Neuron (in vitro differentiated cells): ENCODE data around the gene ZDHHC14.

Experiments
- H2AFZ ChIP-seq: one replicate; pipeline ENCODE4 v1.6.1; 2013; ENCODE audit warnings: low read depth, mild to moderate bottlenecking, inconsistent platforms, low read length, moderate library complexity
- H3K27me3 ChIP-seq: one replicate; pipeline ENCODE4 v1.6.1; 2013; ENCODE audit warnings: low read length; ENCODE audit not compliant: insufficient read depth
- H3K36me3 ChIP-seq: one replicate; pipeline ENCODE4 v1.6.1; 2013; ENCODE audit warnings: low read length; ENCODE audit not compliant: insufficient read depth
- H3K4me1 ChIP-seq: one replicate; pipeline ENCODE4 v1.6.1; 2013; ENCODE audit warnings: low read length; ENCODE audit not compliant: insufficient read depth
- H3K4me3 ChIP-seq: 2 replicates; pipeline ENCODE4 v1.5.1; 2013; ENCODE audit warnings: mild to moderate bottlenecking, low read length, moderate library complexity
- H3K9me3 ChIP-seq: one replicate; pipeline ENCODE4 v1.6.1; 2013; ENCODE audit warnings: low read length

ZDHHC14 gene

DNA sequence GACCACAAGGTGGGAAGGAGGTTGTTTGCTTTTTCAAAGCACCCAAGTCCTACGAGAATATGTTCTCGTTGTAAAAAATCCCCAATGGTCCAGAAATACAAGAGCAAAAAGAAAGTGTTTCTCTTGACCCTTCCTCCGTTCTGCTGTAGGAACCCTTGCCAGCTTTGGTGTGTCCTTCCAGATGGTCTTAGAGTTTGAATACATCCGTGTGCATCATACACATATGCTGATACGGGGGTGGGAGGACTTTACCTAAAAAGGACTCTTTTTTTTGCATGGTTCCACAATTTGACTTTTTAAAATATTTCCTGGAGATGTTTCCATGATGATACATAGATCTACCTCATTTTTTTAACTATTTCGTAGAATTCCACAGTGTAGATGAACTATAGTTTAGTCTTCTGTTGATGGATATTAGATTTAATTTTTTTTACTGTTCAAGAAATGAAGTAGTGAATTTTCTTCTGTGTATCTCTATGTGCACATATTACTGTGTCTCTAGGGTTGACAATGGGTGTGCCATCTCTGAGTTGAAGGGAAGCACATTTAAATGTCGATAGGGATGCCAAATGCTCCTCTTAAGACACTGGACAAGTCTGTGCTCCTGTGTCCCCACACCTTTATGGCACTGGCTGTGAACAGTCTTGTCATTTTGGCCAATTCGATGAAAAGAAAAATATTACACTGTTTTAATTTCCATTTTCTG lies 259.9 kb downstream of the ZDHHC14 start:
- Histone ChIP-seq H3K9me3 (no peaks in the 10 kb centered on the region), H2AFZ (no peak overlapping the region), H3K36me3 (no peaks in the 10 kb centered on the region), H3K27me3 (no peaks in the 10 kb centered on the region), H3K4me3 (no peak overlapping the region), H3K4me1 (peaks cover 9% of the 10 kb centered on the region)

DNA sequence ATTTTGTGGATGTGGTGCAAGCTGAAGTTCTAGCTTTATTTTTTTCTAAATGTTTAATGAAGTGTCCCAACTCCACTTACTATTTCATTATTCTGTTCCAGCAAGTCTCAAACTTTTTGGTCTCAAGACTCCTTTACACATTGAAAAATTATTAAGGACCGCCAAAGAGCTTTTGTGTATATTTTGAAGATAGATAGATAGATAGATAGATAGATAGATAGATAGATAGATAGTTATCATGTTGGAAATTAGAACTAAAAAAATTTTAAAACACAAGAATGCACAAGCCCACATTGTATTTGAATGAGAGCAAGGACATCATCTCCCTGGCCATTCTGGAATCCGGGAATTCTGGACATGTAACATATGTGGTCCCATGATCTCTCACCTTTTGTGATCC lies 260.8 kb downstream of the ZDHHC14 start:
- Histone ChIP-seq H3K4me3 (no peak overlapping the region), H3K27me3 (no peaks in the 10 kb centered on the region), H2AFZ (no peak overlapping the region), H3K36me3 (no peaks in the 10 kb centered on the region), H3K9me3 (no peaks in the 10 kb centered on the region), H3K4me1 (peaks cover 9% of the 10 kb centered on the region)

DNA sequence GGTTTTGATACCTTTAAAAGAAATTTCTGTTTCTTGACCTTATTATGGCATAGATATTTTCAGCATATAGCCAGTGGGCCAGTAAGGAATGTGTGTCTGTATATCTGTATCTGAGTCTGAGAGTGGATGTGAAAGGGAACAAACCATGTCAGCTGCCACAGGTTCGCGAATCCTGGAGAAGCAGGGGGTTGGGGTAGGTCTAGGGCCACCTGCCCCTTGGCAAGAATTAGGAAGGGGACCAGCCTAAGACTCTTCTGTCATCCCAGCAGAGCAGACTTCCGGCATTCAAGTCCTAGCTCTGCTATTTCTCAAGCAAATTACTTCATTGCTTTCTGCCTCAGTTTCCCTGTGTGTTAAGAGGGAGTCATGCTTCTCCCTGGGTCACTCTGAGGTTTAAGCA lies 261.7 kb downstream of the ZDHHC14 start:
- H3K36me3 ChIP-seq, result no peaks in the 10 kb centered on the region
- no peaks in the 10 kb centered on the region for H3K27me3 ChIP-seq
- peaks cover 9% of the 10 kb centered on the region for H3K4me1 ChIP-seq

DNA sequence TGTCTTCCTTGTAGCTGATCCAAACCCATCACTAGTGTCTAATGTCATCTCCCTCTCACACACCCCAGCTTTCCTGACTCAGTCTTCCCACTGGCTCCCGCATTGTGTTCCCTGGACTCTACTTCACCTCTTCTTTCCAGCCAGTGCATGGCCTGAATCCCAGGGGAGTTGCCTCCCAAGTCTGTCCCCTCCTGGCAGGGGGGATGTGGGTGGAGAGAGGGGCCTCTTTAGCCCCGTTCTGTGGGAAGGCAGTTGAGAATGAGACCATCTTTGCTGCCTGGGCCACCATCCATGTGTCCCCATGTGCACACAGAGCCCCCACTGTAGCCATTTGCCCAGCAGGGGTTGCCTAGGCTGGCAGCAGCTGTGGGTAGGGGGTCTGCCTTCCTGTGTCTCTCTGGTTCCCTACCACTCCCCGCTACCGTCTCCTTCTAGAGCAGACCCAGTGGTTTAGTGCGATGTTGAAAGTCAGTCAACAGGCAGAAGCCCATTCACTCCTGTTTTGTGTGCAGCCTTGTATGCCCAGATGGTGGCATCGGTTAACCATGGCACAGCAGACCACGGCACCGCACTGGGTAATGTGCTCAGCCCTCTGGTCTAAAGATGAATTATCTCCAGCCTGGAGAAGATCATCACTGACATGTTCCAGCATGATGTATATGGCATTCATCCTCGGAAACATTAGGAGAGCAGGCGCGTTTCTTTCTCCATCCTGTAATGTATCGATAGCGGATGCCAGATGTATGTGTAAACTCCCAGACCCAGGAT lies 263.2 kb downstream of the ZDHHC14 start:
- H2AFZ ChIP-seq, result no peak overlapping the region
- no peaks in the 10 kb centered on the region for H3K27me3 ChIP-seq
- no peaks in the 10 kb centered on the region for H3K36me3 ChIP-seq
- H3K9me3 ChIP-seq, result no peaks in the 10 kb centered on the region
- no peak overlapping the region for H3K4me3 ChIP-seq
- H3K4me1 ChIP-seq, result peaks cover 3% of the 10 kb centered on the region

More for the DNA sequence above, 261.7 kb downstream of the ZDHHC14 start:
- Histone ChIP-seq H2AFZ (no peak overlapping the region), H3K9me3 (no peaks in the 10 kb centered on the region), H3K4me3 (no peak overlapping the region)

DNA sequence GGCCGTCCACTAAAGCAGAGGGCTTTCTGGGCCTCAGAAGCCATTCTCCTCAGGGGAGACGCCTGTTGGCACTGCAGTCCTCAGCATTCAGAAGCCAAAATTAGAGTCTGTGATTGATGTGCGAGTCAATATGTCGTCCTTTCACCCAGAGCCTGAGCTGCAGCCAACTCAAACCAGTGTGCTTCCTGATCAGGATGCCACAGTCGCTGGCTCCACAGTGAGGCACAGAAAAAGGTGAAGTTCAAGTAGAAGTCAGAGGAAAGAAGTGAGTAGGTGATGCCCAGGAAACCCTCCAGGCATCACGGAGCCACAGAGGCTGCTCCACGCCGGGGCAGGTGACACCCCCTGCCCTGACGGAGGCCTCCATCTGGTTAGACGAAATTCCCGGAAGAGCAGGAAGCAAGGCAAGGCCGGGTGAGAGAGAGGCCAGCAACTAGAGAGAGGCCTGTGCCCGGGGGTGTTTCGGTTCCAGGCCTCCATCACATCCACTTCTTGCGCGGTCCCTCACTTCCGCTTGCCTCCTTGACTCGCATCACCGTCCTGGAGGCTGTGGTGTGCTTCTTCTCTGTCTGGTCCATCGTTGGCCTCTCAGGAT lies 264.3 kb downstream of the ZDHHC14 start:
- no peaks in the 10 kb centered on the region for H3K27me3 ChIP-seq
- H3K4me1 ChIP-seq, result peaks cover 3% of the 10 kb centered on the region
- H3K36me3 ChIP-seq, result no peaks in the 10 kb centered on the region
- no peaks in the 10 kb centered on the region for H3K9me3 ChIP-seq
- H3K4me3 ChIP-seq, result no peak overlapping the region
- H2AFZ ChIP-seq, result no peak overlapping the region

DNA sequence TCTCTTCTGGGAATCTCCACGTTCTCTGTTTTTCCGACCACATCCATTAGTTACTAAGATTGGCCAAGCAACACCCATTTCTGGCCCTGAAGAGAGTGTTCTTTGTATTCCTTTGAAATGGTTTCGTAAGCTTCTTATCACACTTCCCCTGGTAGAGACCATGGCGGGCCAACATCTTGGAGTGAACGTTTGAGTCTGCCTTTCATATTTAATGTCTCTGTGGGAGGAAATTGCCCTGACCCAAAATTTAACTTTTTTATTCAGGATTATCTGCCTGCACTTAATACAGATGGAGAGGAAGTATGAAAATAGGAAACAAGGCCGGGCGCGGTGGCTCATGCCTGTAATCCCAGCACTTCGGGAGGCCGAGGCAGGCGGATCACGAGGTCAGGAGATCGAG lies 265.0 kb downstream of the ZDHHC14 start:
- H3K9me3 ChIP-seq, result no peaks in the 10 kb centered on the region
- no peak overlapping the region for H2AFZ ChIP-seq
- peaks cover 3% of the 10 kb centered on the region for H3K4me1 ChIP-seq
- H3K4me3 ChIP-seq, result no peak overlapping the region
- no peaks in the 10 kb centered on the region for H3K27me3 ChIP-seq
- no peaks in the 10 kb centered on the region for H3K36me3 ChIP-seq

DNA sequence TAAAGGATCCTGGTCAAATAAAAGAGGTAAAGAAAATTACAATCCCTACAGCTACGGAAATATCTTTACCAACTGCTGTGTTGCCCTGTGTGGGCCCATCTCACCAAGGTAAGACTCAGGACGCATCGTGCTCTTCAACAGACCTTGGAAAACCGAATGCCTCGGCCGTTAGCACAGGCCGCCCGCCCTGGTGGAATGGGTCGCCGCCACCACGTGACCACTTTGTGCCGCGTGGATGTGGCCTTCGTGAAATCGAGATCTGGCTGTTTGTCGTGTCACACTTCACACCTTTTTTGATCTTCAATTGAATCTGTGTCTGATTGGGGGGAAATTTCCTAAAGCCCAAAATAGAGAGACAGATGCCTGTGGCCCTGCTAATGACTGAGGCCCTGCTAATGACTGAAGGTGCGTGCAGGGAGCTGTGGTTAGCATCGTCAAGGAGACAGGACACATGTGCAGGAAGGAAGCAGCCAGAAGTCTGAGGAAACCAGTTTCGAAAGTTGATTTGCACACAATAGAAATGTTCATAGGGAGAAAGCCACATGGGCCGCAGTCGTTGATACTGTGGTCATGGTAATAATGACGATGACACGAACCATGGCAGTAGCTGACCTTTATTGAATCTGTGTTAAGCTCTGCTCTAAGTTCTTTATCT lies 266.4 kb downstream of the ZDHHC14 start:
- peaks cover 3% of the 10 kb centered on the region for H3K4me1 ChIP-seq
- no peaks in the 10 kb centered on the region for H3K36me3 ChIP-seq
- H3K9me3 ChIP-seq, result no peaks in the 10 kb centered on the region
- no peaks in the 10 kb centered on the region for H3K27me3 ChIP-seq
- no peak overlapping the region for H2AFZ ChIP-seq
- no peak overlapping the region for H3K4me3 ChIP-seq

DNA sequence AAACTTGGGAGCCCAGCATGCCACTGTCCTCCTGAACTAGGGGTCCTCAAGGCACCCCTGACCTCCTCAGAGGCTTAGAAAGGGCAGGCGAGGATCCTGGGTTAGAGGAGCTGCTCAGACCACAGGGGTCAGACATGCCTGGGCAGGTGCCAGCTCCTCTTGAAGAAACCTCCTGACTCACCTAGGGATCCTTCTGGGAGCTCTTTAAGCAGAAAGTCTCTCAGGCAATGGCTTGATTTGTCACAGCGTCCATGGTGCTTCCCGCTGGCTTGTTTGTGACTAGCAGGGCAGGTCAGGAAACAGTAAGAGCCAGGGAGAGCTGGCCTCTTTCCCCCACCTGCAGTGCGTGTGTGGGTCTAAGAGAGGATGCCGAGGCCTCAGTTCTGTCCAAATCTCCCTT lies 267.6 kb downstream of the ZDHHC14 start:
- Histone ChIP-seq H3K4me1 (peaks cover 3% of the 10 kb centered on the region), H3K36me3 (no peaks in the 10 kb centered on the region), H2AFZ (no peak overlapping the region), H3K4me3 (no peak overlapping the region), H3K27me3 (no peaks in the 10 kb centered on the region), H3K9me3 (no peaks in the 10 kb centered on the region)

DNA sequence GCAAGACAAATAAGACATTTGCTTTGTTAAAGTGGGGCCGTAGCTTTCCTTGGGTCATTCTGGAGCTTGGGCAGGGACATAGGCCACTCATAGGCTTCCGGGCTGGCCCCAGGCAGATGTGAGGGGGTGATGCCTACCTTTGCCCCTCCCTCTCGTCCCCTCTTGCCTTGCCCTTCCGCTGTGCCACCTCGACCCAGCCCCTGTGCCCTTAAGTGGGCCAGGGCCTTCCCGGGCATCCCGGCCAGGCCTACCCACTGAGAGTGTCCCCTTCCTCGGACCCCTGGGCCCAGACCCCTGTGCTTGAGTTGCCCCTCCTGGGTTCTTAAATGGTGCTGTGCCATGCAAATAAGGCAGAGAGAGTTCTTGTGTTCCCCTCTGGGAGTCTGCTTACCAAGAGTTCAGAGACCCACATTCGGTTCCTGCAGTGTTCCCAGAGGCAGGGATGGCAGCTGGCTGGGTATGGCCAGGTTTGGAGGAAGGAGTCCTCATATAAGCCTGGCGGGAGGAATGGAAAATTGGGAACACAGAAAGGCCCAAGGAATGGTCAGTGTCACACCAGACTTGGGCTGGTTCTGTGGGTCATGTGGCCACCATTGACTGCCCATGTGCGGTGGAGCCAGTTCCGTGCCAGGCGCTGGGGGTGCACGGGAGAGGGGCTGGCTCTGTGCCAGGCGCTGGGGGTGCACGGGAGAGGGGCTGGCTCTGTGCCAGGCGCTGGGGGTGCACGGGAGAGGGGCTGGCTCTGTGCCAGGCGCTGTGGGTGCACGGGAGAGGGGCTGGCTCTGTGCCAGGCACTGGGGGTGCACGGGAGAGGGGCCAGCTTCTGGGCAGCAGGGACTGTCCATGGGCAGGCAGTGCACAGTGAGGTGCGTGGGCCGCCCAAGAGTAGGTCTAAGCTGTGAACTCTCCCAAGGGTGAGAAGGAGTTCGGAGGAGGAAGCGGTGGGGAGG lies 268.6 kb downstream of the ZDHHC14 start:
- Histone ChIP-seq H3K4me1 (peaks cover 3% of the 10 kb centered on the region), H3K9me3 (no peaks in the 10 kb centered on the region), H3K4me3 (no peak overlapping the region), H2AFZ (no peak overlapping the region), H3K27me3 (no peaks in the 10 kb centered on the region), H3K36me3 (no peaks in the 10 kb centered on the region)

DNA sequence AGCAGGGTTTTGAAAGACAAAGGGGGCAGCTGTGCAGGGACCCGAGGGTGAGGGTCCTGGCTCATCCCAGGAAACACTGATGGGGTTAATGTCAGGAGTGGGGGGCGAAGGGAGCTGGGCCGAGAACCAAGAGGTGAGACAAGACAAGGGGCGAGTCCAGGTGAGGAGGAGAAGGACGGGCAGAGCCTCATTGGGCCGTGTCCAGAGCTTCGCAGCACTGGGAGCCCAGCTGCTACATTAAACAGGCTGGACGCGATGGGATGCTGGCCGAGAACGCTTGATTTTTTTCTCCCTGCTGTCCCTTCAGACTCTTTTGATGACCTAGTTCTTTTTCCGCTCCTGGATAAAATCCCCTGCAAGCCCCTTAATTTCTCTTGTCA lies 269.3 kb downstream of the ZDHHC14 start:
- Histone ChIP-seq H3K9me3 (no peaks in the 10 kb centered on the region), H2AFZ (no peak overlapping the region), H3K27me3 (no peaks in the 10 kb centered on the region), H3K4me3 (no peak overlapping the region), H3K36me3 (no peaks in the 10 kb centered on the region), H3K4me1 (peaks cover 3% of the 10 kb centered on the region)

DNA sequence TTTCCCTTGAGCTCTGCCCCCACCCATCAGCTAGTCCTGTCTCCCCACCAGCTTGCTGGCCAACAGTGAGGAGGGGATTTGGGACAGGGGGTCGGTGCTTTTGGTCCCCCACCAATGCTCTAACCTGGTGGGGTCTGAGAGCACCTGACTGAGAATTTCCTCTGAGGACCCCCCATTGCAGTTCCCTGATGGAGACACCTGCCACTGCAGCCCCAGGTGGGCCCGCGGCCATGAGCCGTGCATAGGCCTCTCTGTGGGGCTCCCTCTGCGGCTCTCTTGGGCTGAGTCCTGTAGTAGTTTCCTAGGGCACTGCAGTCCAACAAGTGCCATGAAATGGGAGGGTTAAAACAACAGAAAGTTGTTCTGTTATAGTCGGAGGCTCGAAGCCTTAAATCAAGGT lies 269.8 kb downstream of the ZDHHC14 start:
- no peaks in the 10 kb centered on the region for H3K36me3 ChIP-seq
- no peaks in the 10 kb centered on the region for H3K27me3 ChIP-seq
- peaks cover 3% of the 10 kb centered on the region for H3K4me1 ChIP-seq
- H3K4me3 ChIP-seq, result no peak overlapping the region
- H2AFZ ChIP-seq, result no peak overlapping the region
- no peaks in the 10 kb centered on the region for H3K9me3 ChIP-seq

DNA sequence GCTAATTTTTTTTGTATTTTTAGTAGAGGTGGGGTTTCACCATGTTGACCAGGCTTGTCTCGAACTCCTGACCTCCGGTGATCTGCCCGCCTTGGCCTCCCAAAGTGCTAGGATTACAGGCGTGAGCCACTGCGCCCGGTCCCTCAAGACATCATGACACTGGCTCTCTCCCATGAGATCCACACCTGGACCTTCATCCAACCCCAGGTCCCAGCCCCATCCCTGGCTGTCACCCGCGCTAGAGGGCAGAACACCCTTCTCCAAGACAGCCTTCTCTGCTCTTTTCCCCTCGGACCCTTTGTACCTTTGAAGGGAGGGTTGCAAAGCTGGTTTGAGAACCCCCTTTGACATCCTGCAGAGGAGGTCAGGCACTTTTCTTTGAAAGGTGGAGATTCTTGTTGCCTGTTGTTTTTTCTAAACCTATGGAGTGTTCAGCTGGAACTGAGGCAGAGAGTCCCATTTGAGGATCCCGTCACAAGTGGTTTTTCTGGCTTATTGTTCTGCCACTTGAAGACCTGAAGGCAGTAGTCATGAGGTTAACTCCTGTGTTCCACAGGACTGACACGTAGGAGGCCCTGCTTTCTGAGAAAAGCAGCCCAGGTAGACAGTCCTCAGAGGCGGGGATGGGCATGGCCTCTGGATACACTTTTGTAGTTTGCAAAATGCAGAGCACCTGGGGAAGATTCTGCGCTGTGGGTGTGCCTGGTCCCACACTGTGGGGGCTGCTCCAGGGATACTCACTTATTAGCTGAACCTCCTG lies 270.9 kb downstream of the ZDHHC14 start:
- Histone ChIP-seq H3K27me3 (no peaks in the 10 kb centered on the region), H3K36me3 (no peaks in the 10 kb centered on the region), H3K4me1 (peaks cover 3% of the 10 kb centered on the region), H2AFZ (no peak overlapping the region), H3K9me3 (no peaks in the 10 kb centered on the region), H3K4me3 (no peak overlapping the region)
